HepG2 (cell line): ENCODE measurements around the gene MYBL2. TPM values are rescaled to one million over a fixed set of nuclear protein-coding genes. Genes with fewer than 3 reads are reported as not detected.

ENCODE experiments used
- ATAC-seq: fragments of 200-7000 bp; cut with Tn5 transposase; 3 replicates; pipeline ENCODE4 v1.9.1; 2020; ENCODE audit warnings: mild to moderate bottlenecking, moderate library complexity
- BruUV-seq: library from RNA; stranded (reverse); fragments of 400-500 nt; replicated peaks from 2 replicates; lab custom pipeline; 2021; lab: Mats Ljungman, UMichigan
- CTCF ChIA-PET: fragments of 300-600 bp; formaldehyde crosslinking; extraction: SDS; loops from one replicate; lab custom pipeline; 2021; ENCODE audit warnings: low total read pairs, inconsistent platforms, low intra/inter-chr PET ratio; lab: Yijun Ruan, JAX
- POLR2A ChIA-PET: fragments of 350-600 bp; sonication (Branson Sonifier 250); formaldehyde crosslinking; loops from one replicate; lab custom pipeline; 2020; ENCODE audit warnings: antibody characterized with exemption, inconsistent platforms; lab: Yijun Ruan, JAX
- DNase-seq: peaks from one replicate; pipeline ENCODE4 v3.0.0-alpha.2; 2015; ENCODE audit warnings: low spot score
- FAIRE-seq: peaks from 3 replicates; lab custom pipeline; 2011; peaks lifted over from hg19 to GRCh38; lab: Jason Lieb, UNC
- H2AFZ ChIP-seq: one replicate; pipeline ENCODE4 v1.6.1; 2011; ENCODE audit warnings: low read length, inconsistent platforms
- H3K27ac ChIP-seq: fragments of 300-600 bp; 3 replicates; pipeline ENCODE4 v1.8.0; 2011; ENCODE audit warnings: mixed run types, mild to moderate bottlenecking, mixed read lengths, low read length, inconsistent platforms; ENCODE audit not compliant: insufficient read depth; ENCODE audit errors: extremely low read length
- H3K27me3 ChIP-seq, 2 experiments: fragments of 200-600 bp in 1 of 2; 2 replicates in 1 of 2; 3 replicates in 1 of 2; pipeline versions ENCODE4 v1.6.0 to v1.8.0; 2011; ENCODE audit warnings: low read length in 2 of 2, mild to moderate bottlenecking in 2 of 2, moderate library complexity in 2 of 2, inconsistent platforms in 1 of 2; ENCODE audit not compliant: insufficient read depth in 2 of 2, control insufficient read depth in 1 of 2
- H3K36me3 ChIP-seq, 2 experiments: fragments of 200-600 bp in 1 of 2; replicated peaks in 1 of 2; 2 replicates in 1 of 2; 3 replicates in 1 of 2; pipeline versions ENCODE4 v1.5.1 to v1.8.0; 2011; ENCODE audit warnings: low read length in 2 of 2, inconsistent platforms in 1 of 2; ENCODE audit not compliant: insufficient read depth in 2 of 2, control insufficient read depth in 1 of 2
- H3K4me1 ChIP-seq: 2 replicates; pipeline ENCODE4 v1.5.1; 2012; ENCODE audit warnings: low read length, inconsistent platforms; ENCODE audit not compliant: insufficient read depth
- H3K4me2 ChIP-seq: 2 replicates; pipeline ENCODE4 v1.6.0; 2011; ENCODE audit warnings: low read depth, low read length, inconsistent platforms
- H3K4me3 ChIP-seq, 3 experiments: fragments of 200-600 bp in 1 of 3; sonication (generic), shearing (Covaris generic) in 1 of 3; replicated peaks in 1 of 3; 2 replicates each; pipeline ENCODE4 v1.5.1; 2011 to 2016; ENCODE audit warnings: low read length in 3 of 3, inconsistent platforms in 2 of 3, low read depth in 2 of 3, mild to moderate bottlenecking in 2 of 3, control low read depth in 1 of 3, mixed read lengths in 1 of 3; ENCODE audit not compliant: insufficient read depth in 1 of 3
- H3K79me2 ChIP-seq: one replicate; pipeline ENCODE4 v1.6.1; 2011; ENCODE audit warnings: low read length, inconsistent platforms; ENCODE audit not compliant: insufficient read depth
- H3K9ac ChIP-seq: 2 replicates; pipeline ENCODE4 v1.6.0; 2011; ENCODE audit warnings: mild to moderate bottlenecking, low read depth, low read length, inconsistent platforms; ENCODE audit not compliant: insufficient read depth
- H3K9me3 ChIP-seq: 2 replicates; pipeline ENCODE4 v1.5.1; 2012; ENCODE audit warnings: mild to moderate bottlenecking, low read length
- H4K20me1 ChIP-seq: 2 replicates; pipeline ENCODE4 v1.6.0; 2011; ENCODE audit warnings: inconsistent platforms, mild to moderate bottlenecking, low read length, moderate library complexity; ENCODE audit not compliant: insufficient read depth
- IRX3 ChIP-seq: sonication (generic); formaldehyde crosslinking; IDR thresholded peaks from 2 replicates; pipeline ENCODE4 v1.8.1; 2023; ENCODE audit warnings: mild to moderate bottlenecking, low read depth, missing genetic modification reagents, borderline replicate concordance
- LCORL ChIP-seq, 2 experiments: fragments of 450-650 bp in 1 of 2; sonication (generic) in 1 of 2; formaldehyde crosslinking in 1 of 2; IDR thresholded peaks; 2 replicates each; pipeline versions ENCODE4 v1.5.0 to v1.6.1; 2017 to 2020; ENCODE audit warnings: antibody characterized with exemption in 1 of 2, missing genetic modification reagents in 1 of 2
- MATR3 ChIP-seq: sonication (generic); formaldehyde crosslinking; IDR thresholded peaks from 2 replicates; pipeline ENCODE4 v1.4.0; 2020; ENCODE audit warnings: missing genetic modification reagents
- MEIS1 ChIP-seq: sonication (generic); formaldehyde crosslinking; IDR thresholded peaks from 2 replicates; pipeline ENCODE4 v1.9.0; 2021; ENCODE audit warnings: mild to moderate bottlenecking, missing genetic modification reagents, moderate library complexity, borderline replicate concordance
- NR2F6 ChIP-seq, 2 experiments: IDR thresholded peaks; 2 replicates each; pipeline ENCODE4 v1.6.1; 2016; ENCODE audit warnings: antibody characterized with exemption in 1 of 2, mild to moderate bottlenecking in 1 of 2
- ZFP62 ChIP-seq: sonication (generic); formaldehyde crosslinking; IDR thresholded peaks from 2 replicates; pipeline ENCODE4 v1.4.0; 2020; ENCODE audit warnings: missing genetic modification reagents
- ZMYM3 ChIP-seq: sonication (generic); formaldehyde crosslinking; IDR thresholded peaks from 2 replicates; pipeline ENCODE4 v1.5.1; 2020; ENCODE audit warnings: mild to moderate bottlenecking, missing genetic modification reagents
- ZNF12 ChIP-seq: sonication (generic); formaldehyde crosslinking; IDR thresholded peaks from 2 replicates; pipeline ENCODE4 v1.5.0; 2020; ENCODE audit warnings: missing genetic modification reagents
- ZNF614 ChIP-seq: IDR thresholded peaks from 2 replicates; pipeline ENCODE4 v1.6.1; 2018; ENCODE audit warnings: missing biosample characterization, missing genetic modification reagents, inconsistent platforms, borderline replicate concordance
- ZNF891 ChIP-seq: sonication (generic); formaldehyde crosslinking; IDR thresholded peaks from 2 replicates; pipeline ENCODE4 v1.5.0; 2020; ENCODE audit warnings: mild to moderate bottlenecking, missing genetic modification reagents
- ZSCAN25 ChIP-seq: sonication (generic); formaldehyde crosslinking; IDR thresholded peaks from 2 replicates; pipeline ENCODE4 v1.8.0; 2022; ENCODE audit warnings: mild to moderate bottlenecking, missing genetic modification reagents
- WGBS: methylation state at CpG from one replicate; pipeline ENCODE4 v1.1.6; 2017; ENCODE audit warnings: low lambda C conversion rate; 5-methylcytosine and 5-hydroxymethylcytosine counted together
- in situ Hi-C: cut with HindIII; loops from 2 replicates; pipeline ENCODE4 v1.10.0; 2017; ENCODE audit warnings: low pct_unique_long_range_greater_than_20kb; ENCODE audit not compliant: extremely low pct_ligation_motif_present
- intact Hi-C: fragments of 100-400 bp; cut with micrococcal nuclease; formaldehyde crosslinking; loops from one replicate; pipeline ENCODE4 v1.10.0; 2022; ENCODE audit not compliant: unreplicated experiment
- polyA plus RNA-seq, 8 experiments: library from polyadenylated mRNA; depleted of rRNA in 3 of 8; stranded (reverse) in 7 of 8; unstranded in 1 of 8; fragments of >200 nt; fragmentation: Illumina TruSeq in 4 of 8; extraction: Trizol in 4 of 8; gene quantifications; 2 replicates each; pipeline versions ENCODE4 v1.2.1 to v1.2.3, GENCODE V29; 2011 to 2016; ENCODE audit warnings: low read depth in 4 of 8, missing spikeins in 1 of 8, mixed read lengths in 1 of 8; ENCODE audit not compliant: insufficient read depth in 1 of 8
- total RNA-seq, 5 experiments: library from RNA; depleted of rRNA; stranded (reverse); fragments of >200 nt; fragmentation: Illumina TruSeq; extraction: Trizol; gene quantifications; 2 replicates each; pipeline ENCODE4 v1.2.3, GENCODE V29; 2016; ENCODE audit warnings: low read depth in 1 of 5
- TF ChIP-seq, protein P1 (sequence below): sonication (generic); formaldehyde crosslinking; IDR thresholded peaks from 2 replicates; pipeline ENCODE4 v1.5.1; 2020; ENCODE audit warnings: missing genetic modification reagents, mild to moderate bottlenecking, borderline replicate concordance
- TF ChIP-seq, protein P2 (sequence below): sonication (generic); formaldehyde crosslinking; IDR thresholded peaks from 2 replicates; pipeline ENCODE4 v1.5.0; 2020; ENCODE audit warnings: mild to moderate bottlenecking, missing genetic modification reagents
- TF ChIP-seq, protein P3 (sequence below): sonication (generic); formaldehyde crosslinking; IDR thresholded peaks from 2 replicates; pipeline ENCODE4 v1.8.0; 2022; ENCODE audit warnings: missing genetic modification reagents, mild to moderate bottlenecking, inconsistent platforms, borderline replicate concordance
- TF ChIP-seq, protein P4 (sequence below): sonication (generic); formaldehyde crosslinking; IDR thresholded peaks from 2 replicates; pipeline ENCODE4 v1.9.0; 2022; ENCODE audit warnings: missing genetic modification reagents, mild to moderate bottlenecking, borderline replicate concordance

MYBL2 gene
- total and polyA plus RNA-seq, 2 of the 13 experiments (the other 11 are each of a cell fraction or from before 2014, with no cell fraction given) = 11.9 to 66.2 TPM

DNA sequence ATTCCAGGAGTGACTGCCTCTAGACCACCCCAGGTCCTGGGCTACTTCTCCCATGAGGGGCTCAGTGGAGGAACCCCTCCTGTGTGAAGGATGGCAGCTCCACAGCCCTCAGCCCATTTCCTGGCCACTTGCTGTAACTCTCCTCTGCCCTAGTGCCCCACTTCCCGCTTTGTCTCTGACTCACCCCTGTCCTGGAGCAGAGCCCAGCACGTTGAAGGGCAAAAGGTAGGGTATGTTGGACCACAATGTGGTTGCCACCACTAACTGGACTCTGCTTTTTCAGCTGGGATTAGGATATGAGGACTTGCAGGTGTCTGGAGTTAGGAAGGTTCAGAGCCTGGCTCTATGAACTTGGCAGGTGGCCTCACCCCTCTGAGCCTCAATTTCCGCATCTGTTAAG, 2.4 kb downstream of the MYBL2 start (continued):
- TF ChIP-seq ZNF891 (CRISPR knock-in tag) = 0 out of 2 replicates have a peak, but pooled peaks have one; percentile 3
- 0 out of 2 replicates have a peak, but pooled peaks have one; percentile 70 for TF ChIP-seq ZSCAN25 (CRISPR knock-in tag)
- TF ChIP-seq ZFP62 (CRISPR knock-in tag) = no peak
- TF ChIP-seq, all 625 proteins: peak for 7

DNA sequence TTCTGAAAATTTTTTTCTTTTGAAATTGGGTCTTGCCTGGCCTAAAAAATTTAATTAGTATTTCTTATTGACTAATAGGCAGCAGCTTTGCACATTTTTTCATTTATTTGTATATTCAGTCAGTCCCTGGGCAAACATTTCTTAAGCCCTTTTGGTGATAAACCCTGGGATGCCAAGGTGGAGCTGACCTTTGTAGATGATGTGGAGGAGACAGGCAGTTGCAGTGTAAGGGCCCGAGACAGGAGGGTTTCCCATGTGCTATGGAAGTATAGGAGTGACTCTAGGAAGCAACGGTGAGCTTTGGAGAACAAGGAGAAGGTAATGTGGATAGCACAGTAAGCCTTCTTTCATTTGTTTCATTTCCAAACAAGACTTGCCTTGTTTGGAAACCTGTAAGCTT, 3.5 kb downstream of the MYBL2 start:
- in situ Hi-C loops = no loop called here
- H3K9ac ChIP-seq = no peak overlapping the region
- no peak overlapping the region for H2AFZ ChIP-seq
- no peaks in the 10 kb centered on the region for H3K9me3 ChIP-seq
- H4K20me1 ChIP-seq = no peaks in the 10 kb centered on the region
- peaks cover 0 to 11% of the 10 kb centered on the region in 2 experiments; a peak in 4 of 5 replicates for H3K36me3 ChIP-seq
- no peak overlapping the region for H3K4me2 ChIP-seq
- FAIRE-seq (no peak), DNase-seq (no peak), ATAC-seq (no peak)
- peaks cover 54% of the 10 kb centered on the region for H3K4me1 ChIP-seq
- ChIA-PET CTCF (no interaction called here), POLR2A (interaction anchor here (1.2 to 1.4 kb wide), 2 partner anchors 80 to 213 kb away, joined by 4 to 6 read pairs; partner anchors contain the start of genes IFT52 and SRSF6)
- intact Hi-C loops = no loop called here
- 81% methylated on average over 2 of the region's 2 CpGs for WGBS
- no peak overlapping the region for H3K27ac ChIP-seq
- H3K4me3 ChIP-seq = no peak overlapping the region
- BruUV-seq = no TSS peak
- no peaks in the 10 kb centered on the region for H3K79me2 ChIP-seq
- no peaks in the 10 kb centered on the region; a peak in 1 of 5 replicates for H3K27me3 ChIP-seq
- TF ChIP-seq, protein P1, sequence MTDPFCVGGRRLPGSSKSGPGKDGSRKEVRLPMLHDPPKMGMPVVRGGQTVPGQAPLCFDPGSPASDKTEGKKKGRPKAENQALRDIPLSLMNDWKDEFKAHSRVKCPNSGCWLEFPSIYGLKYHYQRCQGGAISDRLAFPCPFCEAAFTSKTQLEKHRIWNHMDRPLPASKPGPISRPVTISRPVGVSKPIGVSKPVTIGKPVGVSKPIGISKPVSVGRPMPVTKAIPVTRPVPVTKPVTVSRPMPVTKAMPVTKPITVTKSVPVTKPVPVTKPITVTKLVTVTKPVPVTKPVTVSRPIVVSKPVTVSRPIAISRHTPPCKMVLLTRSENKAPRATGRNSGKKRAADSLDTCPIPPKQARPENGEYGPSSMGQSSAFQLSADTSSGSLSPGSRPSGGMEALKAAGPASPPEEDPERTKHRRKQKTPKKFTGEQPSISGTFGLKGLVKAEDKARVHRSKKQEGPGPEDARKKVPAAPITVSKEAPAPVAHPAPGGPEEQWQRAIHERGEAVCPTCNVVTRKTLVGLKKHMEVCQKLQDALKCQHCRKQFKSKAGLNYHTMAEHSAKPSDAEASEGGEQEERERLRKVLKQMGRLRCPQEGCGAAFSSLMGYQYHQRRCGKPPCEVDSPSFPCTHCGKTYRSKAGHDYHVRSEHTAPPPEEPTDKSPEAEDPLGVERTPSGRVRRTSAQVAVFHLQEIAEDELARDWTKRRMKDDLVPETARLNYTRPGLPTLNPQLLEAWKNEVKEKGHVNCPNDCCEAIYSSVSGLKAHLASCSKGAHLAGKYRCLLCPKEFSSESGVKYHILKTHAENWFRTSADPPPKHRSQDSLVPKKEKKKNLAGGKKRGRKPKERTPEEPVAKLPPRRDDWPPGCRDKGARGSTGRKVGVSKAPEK = no peak
- no peak for TF ChIP-seq LCORL (IDR thresholded peaks at IDR 0.05)
- no peak for TF ChIP-seq LCORL (CRISPR knock-in tag; IDR thresholded peaks at IDR 0.05)
- no peak for TF ChIP-seq MATR3 (CRISPR knock-in tag)
- TF ChIP-seq, protein P2, sequence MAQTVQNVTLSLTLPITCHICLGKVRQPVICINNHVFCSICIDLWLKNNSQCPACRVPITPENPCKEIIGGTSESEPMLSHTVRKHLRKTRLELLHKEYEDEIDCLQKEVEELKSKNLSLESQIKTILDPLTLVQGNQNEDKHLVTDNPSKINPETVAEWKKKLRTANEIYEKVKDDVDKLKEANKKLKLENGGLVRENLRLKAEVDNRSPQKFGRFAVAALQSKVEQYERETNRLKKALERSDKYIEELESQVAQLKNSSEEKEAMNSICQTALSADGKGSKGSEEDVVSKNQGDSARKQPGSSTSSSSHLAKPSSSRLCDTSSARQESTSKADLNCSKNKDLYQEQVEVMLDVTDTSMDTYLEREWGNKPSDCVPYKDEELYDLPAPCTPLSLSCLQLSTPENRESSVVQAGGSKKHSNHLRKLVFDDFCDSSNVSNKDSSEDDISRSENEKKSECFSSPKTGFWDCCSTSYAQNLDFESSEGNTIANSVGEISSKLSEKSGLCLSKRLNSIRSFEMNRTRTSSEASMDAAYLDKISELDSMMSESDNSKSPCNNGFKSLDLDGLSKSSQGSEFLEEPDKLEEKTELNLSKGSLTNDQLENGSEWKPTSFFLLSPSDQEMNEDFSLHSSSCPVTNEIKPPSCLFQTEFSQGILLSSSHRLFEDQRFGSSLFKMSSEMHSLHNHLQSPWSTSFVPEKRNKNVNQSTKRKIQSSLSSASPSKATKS (CRISPR knock-in tag) = no peak
- TF ChIP-seq, protein P3, sequence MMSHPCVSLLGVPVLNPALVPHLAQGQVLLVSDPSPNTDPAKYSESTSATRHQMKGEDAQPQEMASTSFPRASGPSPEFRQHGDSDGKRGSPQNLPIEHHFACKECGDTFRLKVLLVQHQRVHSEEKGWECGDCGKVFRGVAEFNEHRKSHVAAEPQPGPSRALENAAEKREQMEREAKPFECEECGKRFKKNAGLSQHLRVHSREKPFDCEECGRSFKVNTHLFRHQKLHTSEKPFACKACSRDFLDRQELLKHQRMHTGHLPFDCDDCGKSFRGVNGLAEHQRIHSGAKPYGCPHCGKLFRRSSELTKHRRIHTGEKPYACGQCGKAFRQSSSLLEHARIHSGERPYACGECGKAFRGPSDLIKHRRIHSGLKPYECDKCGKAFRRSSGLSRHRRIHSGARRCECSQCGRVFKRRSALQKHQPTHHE (CRISPR knock-in tag) = no peak
- TF ChIP-seq, protein P4, sequence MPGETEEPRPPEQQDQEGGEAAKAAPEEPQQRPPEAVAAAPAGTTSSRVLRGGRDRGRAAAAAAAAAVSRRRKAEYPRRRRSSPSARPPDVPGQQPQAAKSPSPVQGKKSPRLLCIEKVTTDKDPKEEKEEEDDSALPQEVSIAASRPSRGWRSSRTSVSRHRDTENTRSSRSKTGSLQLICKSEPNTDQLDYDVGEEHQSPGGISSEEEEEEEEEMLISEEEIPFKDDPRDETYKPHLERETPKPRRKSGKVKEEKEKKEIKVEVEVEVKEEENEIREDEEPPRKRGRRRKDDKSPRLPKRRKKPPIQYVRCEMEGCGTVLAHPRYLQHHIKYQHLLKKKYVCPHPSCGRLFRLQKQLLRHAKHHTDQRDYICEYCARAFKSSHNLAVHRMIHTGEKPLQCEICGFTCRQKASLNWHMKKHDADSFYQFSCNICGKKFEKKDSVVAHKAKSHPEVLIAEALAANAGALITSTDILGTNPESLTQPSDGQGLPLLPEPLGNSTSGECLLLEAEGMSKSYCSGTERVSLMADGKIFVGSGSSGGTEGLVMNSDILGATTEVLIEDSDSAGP (CRISPR knock-in tag) = no peak
- TF ChIP-seq MEIS1 (CRISPR knock-in tag) = no peak
- TF ChIP-seq NR2F6 (IDR thresholded peaks at IDR 0.05) = no peak
- no peak for TF ChIP-seq NR2F6 (CRISPR knock-in tag; IDR thresholded peaks at IDR 0.05)
- TF ChIP-seq ZNF614 = no peak
- no peak for TF ChIP-seq ZMYM3 (CRISPR knock-in tag)
- no peak for TF ChIP-seq ZNF12 (CRISPR knock-in tag)
- TF ChIP-seq IRX3 = no peak
